Tracheal epithelial cell (primary cell): ENCODE results near the gene ANAPC5. TPM values are rescaled to one million over a fixed set of nuclear protein-coding genes. Genes with fewer than 3 reads are reported as not detected.

ENCODE experiments used
- total RNA-seq: library from RNA; depleted of rRNA; stranded (reverse); fragments of >200 nt; gene quantifications from 2 replicates; pipeline ENCODE4 v1.2.1, GENCODE V29; 2014

ANAPC5 gene
- 124 and 129 TPM in 2 replicates for total RNA-seq

GRCh38 chr12:121351820-121352681 lies at the start of gene ANAPC5:
Gene ANAPC5 (minus strand): TSS chr12:121352411. CDS start chr12:121352340, 71 bp downstream.

GRCh38 chr12:121399391-121400331 lies 47.5 kb upstream of the ANAPC5 start, which contains the start of gene RNF34:
Gene RNF34 (plus strand): TSS chr12:121400118. CDS start chr12:121400213, 95 bp downstream.

GRCh38 chr12:121296618-121297434 lies 55.4 kb downstream of the ANAPC5 start, which contains the start of gene CAMKK2:
Gene CAMKK2 (minus strand): TSS chr12:121296709. CDS start chr12:121274526, 22,183 bp downstream.

Other genes with a start within 250 kb of the ANAPC5 start
- gene P2RX7, start 219.5 kb downstream of the ANAPC5 start, total RNA-seq, result 0.43 and 0.72 TPM in 2 replicates
- 6.0 and 23.9 TPM in 2 replicates for gene P2RX4, start 142.3 kb downstream of the ANAPC5 start, total RNA-seq
- 17.1 and 19.5 TPM in 2 replicates for gene CAMKK2, start 55.7 kb downstream of the ANAPC5 start, total RNA-seq
- 36.4 and 38.1 TPM in 2 replicates for gene RNF34, start 47.7 kb upstream of the ANAPC5 start, total RNA-seq
- gene KDM2B, start 228.6 kb upstream of the ANAPC5 start, total RNA-seq, result 25.2 and 34.7 TPM in 2 replicates